Stimulated activated CD8-positive, alpha-beta memory T cell treated with anti-CD3 and anti-CD28 coated beads, Interleukin-12 subunit alpha, Interleukin-12 subunit beta, amount 100 ng/mL, for 1 hour (primary cell): ENCODE measurements around the gene AHCYL2.

Experiments
- DNase-seq: peaks from one replicate; pipeline ENCODE4 v3.0.0-alpha.2; 2020; ENCODE audit warnings: low read depth

Gene AHCYL2

GRCh38 chr7:129224251-129225205, at the start of gene AHCYL2:
TSS of gene AHCYL2 (plus strand) at chr7:129225030.
- peak; percentile 95 for DNase-seq

DNA sequence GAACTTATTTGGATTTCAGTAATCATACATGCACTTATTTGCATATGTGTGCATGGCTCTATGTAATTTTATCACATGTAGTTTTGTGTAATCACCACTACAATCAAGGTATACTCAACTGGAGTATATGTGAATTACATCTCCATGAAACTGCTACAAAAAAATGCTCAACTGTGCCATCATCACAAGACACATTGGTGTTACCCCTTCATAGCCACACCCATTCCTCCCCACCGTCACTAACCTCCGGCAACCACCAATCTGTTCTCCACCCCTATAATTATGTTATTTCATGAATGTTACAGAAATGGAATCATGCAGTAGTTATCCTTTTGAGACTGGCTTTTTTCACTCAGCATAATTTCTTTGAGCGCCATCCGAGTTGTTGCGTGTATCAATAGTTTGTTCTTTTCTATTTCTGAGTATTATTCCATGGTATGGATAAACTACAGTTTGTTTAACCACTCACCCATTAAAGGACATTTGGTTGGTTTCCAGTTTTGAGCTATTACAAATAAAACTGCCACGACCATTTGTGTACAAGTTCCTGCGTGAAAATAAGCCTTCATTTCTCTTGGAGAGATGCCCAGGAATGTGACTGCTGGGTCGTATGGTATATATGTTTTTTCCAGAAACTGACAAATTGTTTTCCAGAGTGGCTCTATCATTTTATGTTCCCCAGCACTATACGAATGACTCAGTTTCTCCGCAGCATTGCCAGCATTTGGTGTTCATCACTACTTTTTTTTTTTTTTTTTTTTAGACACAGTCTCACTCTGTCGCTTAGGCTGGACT, 47.7 kb upstream of the AHCYL2 start:
- DNase-seq, result no peak

DNA sequence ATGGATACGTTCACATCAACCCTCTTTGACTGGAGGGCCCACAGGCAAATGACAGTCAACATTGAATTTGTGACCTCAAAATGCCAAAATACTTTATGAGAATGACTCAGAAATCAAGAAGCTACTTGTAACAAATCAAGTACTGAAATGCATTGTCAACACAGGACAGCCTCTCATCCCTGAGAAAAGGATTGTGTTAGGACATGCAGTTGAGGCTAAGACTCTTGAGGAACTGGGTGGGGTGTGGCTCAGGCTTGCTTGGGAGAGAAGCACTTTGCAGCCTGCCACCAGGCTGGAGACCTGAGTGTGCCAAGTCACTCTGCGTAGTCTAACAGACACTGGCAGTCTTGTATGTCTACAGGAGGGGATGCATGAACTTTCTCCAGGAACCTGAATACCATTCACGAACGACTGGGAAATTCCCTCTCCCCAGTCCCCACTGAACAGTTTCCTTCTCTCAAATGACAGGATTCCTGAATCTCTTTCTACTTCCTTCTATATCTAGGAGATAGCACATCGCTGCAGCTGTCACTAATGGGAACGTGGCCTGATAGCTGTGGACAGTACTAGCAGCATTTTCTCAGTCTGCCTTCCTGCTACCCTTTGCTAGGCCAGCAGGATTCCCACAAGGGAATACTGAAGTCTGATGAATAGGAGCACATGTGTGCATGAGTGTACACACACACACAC, 39.7 kb upstream of the AHCYL2 start:
- DNase-seq, result no peak

- no peak for DNase-seq
Observed at GRCh38 chr7:129186749-129187260, 38.0 kb upstream of the AHCYL2 start.

DNA sequence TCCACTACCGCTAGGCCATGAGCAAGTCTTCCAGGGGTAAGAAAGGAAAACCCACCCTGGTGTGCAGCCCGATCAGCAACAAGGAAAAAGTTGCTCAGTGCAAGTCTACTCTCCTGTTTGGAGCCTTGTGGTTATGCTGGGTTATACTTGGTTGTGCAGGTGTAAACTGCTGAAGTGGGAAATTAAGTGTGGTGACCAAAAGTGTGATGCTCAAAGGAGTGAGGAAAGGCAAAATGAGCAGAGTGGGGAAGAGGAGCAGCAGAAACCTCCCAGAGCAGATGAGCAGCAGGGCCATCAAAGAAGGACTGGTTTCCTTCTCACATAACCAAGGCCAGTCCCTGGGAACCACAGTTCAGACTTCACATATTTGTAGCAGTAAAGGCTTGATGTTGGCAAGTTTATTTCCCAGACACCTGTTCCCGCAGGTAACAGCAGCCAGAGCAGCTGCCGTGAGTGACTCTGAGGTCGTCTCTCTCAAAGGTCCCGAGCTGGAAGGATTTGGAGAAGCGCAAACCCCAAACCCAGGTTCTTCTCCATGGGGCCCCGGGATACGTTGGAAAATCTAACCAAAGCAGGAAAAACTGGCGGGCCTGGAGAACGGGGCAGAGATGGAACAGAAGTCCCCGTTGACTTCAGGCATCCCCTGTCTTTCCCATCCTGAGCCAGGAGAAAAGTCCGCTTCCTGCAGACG, 37.0 kb upstream of the AHCYL2 start:
- DNase-seq, result no peak

DNA sequence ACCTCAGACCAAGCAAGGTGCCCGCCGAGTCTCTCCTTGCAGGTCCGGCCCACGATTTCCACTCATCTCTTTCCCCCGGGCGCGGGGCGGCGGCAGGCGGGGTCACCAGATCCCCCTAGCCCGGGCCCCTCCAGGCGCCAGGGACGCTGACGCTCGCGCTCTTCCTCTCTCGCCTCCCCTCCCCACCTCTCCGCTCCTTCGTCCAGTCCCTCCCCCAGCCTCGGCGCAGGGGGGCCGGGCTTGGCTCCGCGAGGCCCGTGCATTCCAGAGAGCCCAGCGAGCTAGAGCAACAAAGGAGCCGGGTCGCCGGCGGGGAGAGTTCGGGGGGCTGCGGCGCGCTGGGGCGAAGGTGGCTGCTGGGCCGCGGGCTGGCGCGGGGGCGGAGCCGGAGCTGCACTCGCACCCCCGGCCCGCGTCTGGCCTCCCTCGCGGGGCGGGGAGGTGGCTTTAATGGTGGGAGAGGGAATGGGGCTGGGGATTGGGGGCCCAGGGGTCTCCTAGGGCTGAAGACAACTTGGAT, 36.4 kb upstream of the AHCYL2 start, which contains the start of gene SMO:
TSS of gene SMO (plus strand) at position 262 of the 520 bp plus-strand sequence. CDS start 519 bp downstream, outside the sequence.
- no peak for DNase-seq

DNA sequence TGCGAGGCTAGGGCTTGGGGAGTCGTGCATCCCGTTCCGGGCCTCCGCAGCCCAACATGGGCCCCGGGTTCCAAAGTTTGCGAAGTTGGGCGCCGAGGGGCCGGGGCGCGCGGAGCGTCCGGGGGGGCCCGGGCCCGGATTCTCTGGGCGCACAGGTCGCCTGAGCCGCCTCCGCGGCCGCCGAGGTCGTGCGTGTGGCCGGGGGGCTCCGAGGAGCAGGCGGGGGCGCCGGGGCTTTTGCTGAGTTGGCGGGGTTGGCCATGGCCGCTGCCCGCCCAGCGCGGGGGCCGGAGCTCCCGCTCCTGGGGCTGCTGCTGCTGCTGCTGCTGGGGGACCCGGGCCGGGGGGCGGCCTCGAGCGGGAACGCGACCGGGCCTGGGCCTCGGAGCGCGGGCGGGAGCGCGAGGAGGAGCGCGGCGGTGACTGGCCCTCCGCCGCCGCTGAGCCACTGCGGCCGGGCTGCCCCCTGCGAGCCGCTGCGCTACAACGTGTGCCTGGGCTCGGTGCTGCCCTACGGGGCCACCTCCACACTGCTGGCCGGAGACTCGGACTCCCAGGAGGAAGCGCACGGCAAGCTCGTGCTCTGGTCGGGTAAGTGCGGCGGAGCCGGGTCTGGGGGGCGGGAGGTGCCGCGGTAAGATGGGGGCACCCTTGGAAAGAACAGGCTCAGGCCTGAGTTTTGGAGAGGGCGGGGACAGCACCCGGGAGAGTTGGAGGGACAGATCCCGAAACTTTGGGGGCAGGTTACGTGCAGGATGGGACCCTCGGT, 35.8 kb upstream of the AHCYL2 start:
- DNase-seq, result no peak

- DNase-seq, result no peak
Observed at GRCh38 chr7:129189661-129190310, 35.0 kb upstream of the AHCYL2 start.

- DNase-seq, result no peak
Observed at GRCh38 chr7:129191272-129191671, 33.6 kb upstream of the AHCYL2 start.

GRCh38 chr7:129193892-129194291, 30.9 kb upstream of the AHCYL2 start:
- DNase-seq, result no peak

DNA sequence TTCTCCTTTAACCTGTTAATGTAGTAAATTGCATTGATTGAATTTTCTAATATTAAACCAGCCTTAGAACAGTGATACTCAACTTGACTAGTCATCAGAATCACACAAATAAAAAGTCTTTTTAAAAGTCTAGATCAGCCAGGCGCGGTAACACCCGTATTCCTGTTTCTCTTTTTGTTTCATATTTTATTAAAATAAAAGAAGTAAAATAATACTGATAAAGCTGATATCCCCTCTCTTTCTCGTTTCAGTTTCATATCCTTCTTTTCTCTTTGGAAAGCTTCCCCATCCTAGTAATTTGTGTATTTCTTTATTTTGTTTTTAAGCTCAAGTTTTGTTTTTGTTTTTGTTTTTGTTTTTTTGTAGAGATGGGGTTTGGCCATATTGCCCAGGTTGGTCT, 27.1 kb upstream of the AHCYL2 start:
- DNase-seq, result no peak

- DNase-seq, result no peak
Observed at GRCh38 chr7:129199406-129199805, 25.4 kb upstream of the AHCYL2 start.

- DNase-seq, result no peak
Observed at GRCh38 chr7:129202058-129202777, 22.6 kb upstream of the AHCYL2 start.

- no peak for DNase-seq
Observed at GRCh38 chr7:129203050-129203741, 21.6 kb upstream of the AHCYL2 start.

DNA sequence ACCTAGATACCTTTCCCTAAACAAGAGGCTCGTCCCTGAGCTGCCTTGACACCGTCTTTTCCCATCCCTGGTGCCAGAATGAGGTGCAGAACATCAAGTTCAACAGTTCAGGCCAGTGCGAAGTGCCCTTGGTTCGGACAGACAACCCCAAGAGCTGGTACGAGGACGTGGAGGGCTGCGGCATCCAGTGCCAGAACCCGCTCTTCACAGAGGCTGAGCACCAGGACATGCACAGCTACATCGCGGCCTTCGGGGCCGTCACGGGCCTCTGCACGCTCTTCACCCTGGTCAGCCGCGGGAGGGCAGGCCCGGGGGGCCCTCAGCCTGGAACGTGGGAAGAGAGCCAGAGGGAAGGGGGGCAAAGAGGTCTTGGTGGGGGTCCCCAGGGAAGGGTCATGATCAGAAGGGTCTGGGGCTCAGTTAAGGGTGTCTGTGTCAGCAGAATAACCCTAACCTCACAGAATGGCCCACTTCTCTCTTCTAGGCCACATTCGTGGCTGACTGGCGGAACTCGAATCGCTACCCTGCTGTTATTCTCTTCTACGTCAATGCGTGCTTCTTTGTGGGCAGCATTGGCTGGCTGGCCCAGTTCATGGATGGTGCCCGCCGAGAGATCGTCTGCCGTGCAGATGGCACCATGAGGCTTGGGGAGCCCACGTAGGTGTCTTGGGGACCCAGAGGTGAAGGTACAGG, 19.6 kb upstream of the AHCYL2 start:
- no peak for DNase-seq

DNA sequence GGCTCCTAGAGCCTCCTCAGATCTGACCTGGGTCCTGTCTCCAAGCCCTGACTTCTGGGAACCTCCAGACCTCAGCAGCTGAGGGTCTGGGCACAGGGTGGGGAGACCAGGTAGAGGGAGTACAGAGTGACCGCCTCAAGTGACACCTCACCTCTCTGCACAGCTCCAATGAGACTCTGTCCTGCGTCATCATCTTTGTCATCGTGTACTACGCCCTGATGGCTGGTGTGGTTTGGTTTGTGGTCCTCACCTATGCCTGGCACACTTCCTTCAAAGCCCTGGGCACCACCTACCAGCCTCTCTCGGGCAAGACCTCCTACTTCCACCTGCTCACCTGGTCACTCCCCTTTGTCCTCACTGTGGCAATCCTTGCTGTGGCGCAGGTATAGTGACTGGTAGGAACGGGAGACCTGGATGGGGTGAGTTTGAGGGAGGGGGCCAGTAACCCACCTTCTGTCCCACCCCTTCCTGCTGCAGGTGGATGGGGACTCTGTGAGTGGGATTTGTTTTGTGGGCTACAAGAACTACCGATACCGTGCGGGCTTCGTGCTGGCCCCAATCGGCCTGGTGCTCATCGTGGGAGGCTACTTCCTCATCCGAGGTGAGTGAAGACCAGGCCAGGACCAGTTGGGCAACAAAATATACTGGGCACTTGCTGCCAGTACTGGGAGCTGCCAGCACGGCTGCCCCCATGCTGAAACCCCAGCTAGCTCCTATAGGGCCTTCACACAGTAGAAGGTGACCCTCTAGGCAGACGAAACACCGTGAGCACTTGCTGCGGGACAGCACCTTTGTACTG, 18.6 kb upstream of the AHCYL2 start:
- no peak for DNase-seq

- no peak for DNase-seq
Observed at GRCh38 chr7:129208667-129209066, 16.2 kb upstream of the AHCYL2 start.
